ENCODE results near the gene EIF4E1B. TPM values are rescaled to one million over a fixed set of nuclear protein-coding genes. Genes with fewer than 3 reads are reported as not detected.

Gene EIF4E1B
- total RNA-seq, 4 donors from 2014 or later: not detected

DNA sequence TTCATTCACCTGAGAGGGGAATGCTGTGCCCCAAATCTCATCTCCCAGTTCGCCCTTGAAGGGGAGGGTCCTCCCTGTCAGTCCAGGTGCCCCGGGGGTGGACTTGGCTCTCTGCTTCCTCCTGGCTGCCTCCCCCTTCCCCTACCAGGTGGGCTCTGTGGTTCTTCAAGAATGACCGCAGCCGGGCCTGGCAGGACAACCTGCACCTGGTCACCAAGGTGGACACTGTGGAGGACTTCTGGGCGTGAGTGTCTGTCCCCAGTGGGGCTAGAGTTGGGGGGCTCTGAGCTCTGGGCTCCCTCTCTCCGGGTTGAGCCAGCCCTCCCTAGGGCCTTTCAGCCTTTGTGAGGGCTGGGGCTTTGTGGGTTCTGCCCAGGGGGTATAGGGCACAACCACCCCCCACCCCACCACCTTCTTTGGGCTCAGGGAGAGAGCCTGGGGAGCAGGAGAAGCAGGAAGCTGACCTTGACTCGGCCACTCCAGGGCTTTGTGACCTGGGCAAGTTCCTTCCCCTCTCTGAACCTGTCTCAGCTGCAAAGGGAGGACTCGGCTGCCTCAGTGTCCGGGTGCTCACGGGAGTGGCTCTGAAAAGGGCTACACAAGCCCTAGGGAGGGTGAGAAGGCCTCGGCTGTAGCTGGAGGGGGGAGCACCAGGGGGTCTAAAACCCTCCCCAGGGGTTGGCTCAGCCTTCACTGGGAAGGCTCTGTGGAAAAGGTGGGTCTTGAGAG is 13.2 kb downstream of the EIF4E1B start:
- no peak for DNase-seq
- H3K4me1 ChIP-seq: peaks cover 11 to 13% of the 10 kb centered on the region in 2 donors
- intact Hi-C loops (cut with DNase I): loop anchor here (10.0 kb wide), 1 partner anchor 199 kb away; the partner anchor contains the start of gene FAF2
- no peak overlapping the region for H3K4me3 ChIP-seq (replicated peaks in 1 of 3)
- 64 to 69% methylated on average over 7 of the region's 11 CpGs for WGBS, 2 donors
- no peaks in the 10 kb centered on the region for H3K9me3 ChIP-seq
- no peak overlapping the region for H3K27ac ChIP-seq
- no peaks in the 10 kb centered on the region for H3K27me3 ChIP-seq
- TF ChIP-seq POLR2A (IDR thresholded peaks at IDR 0.05) (no peak), CTCF (IDR thresholded peaks at IDR 0.05) (no peak)
- H3K36me3 ChIP-seq: no peaks in the 10 kb centered on the region

DNA sequence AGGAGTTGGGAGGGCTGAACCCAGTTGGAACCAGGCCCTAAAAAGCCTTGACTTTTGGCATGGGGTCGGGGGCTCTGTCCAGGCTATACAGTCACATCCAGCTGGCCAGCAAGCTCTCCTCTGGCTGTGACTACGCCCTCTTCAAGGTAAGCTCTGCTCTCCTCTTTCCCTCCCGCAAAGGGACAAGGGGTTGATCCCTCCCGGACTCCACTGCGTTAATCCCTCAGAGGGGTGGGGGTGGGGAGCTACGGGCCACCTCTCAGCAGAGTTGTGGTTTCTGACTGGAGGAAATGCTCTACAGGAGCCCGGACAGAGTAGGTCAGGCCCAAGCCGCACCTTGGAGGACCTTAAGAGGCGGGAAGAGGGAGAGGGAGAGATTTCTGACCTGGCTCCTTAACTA is 13.8 kb downstream of the EIF4E1B start:
- no peak for TF ChIP-seq CTCF (IDR thresholded peaks at IDR 0.05)
- TF ChIP-seq POLR2A (IDR thresholded peaks at IDR 0.05): no peak
- Histone ChIP-seq H3K9me3 (no peaks in the 10 kb centered on the region), H3K4me3 (replicated peaks in 1 of 3) (no peak overlapping the region), H3K4me1 (peaks cover 12 to 17% of the 10 kb centered on the region in 2 donors), H3K27me3 (no peaks in the 10 kb centered on the region), H3K36me3 (no peaks in the 10 kb centered on the region), H3K27ac (no peak overlapping the region)
- 68% methylated on average over 6 to 9 of the region's 9 CpGs for WGBS, 2 donors
- intact Hi-C loops (cut with DNase I): loop anchor here (10.0 kb wide), 1 partner anchor 199 kb away; the partner anchor contains the start of gene FAF2
- no peak for DNase-seq

- DNase-seq: no peak
- intact Hi-C loops (cut with DNase I): loop anchor here (10.0 kb wide), 1 partner anchor 200 kb away; the partner anchor contains the start of gene FAF2
- TF ChIP-seq CTCF (IDR thresholded peaks at IDR 0.05): no peak
- no peak for TF ChIP-seq POLR2A (IDR thresholded peaks at IDR 0.05)
- no peaks in the 10 kb centered on the region for H3K27me3 ChIP-seq
- H3K9me3 ChIP-seq: no peaks in the 10 kb centered on the region
- no peaks in the 10 kb centered on the region for H3K36me3 ChIP-seq
- 90 to 92% methylated on average over 22 of the region's 22 CpGs for WGBS, 2 donors
- H3K4me1 ChIP-seq: peaks cover 12 to 17% of the 10 kb centered on the region in 2 donors
- H3K4me3 ChIP-seq (replicated peaks in 1 of 3): no peak overlapping the region
- no peak overlapping the region for H3K27ac ChIP-seq
Observed at GRCh38 chr5:176644878-176645670, 14.6 kb downstream of the EIF4E1B start.

- peaks cover 12 to 17% of the 10 kb centered on the region in 2 donors for H3K4me1 ChIP-seq
- H3K4me3 ChIP-seq (replicated peaks in 1 of 3): no peak overlapping the region
- no peaks in the 10 kb centered on the region for H3K9me3 ChIP-seq
- TF ChIP-seq POLR2A (IDR thresholded peaks at IDR 0.05): no peak
- H3K27me3 ChIP-seq: no peaks in the 10 kb centered on the region
- H3K27ac ChIP-seq: peak overlapping the region in 1 of 3 donors; percentile 38
- DNase-seq: no peak
- H3K36me3 ChIP-seq: no peaks in the 10 kb centered on the region
- WGBS, 2 donors: 96 to 97% methylated on average over 7 of the region's 7 CpGs
- intact Hi-C loops (cut with DNase I): loop anchor here (10.0 kb wide), 1 partner anchor 201 kb away; the partner anchor contains the start of gene FAF2
Observed at GRCh38 chr5:176646049-176646706, 15.7 kb downstream of the EIF4E1B start.

- WGBS, 2 donors: 20 to 60% methylated on average over 2 to 11 of the region's 11 CpGs
- Histone ChIP-seq H3K27me3 (no peaks in the 10 kb centered on the region), H3K36me3 (no peaks in the 10 kb centered on the region), H3K4me1 (peaks cover 12 to 17% of the 10 kb centered on the region in 2 donors), H3K4me3 (replicated peaks in 1 of 3) (peak overlapping the region in 1 of 3 donors; percentile 89), H3K9me3 (no peaks in the 10 kb centered on the region), H3K27ac (peak overlapping the region in 2 of 3 donors; percentile 31 to 38)
- TF ChIP-seq POLR2A (IDR thresholded peaks at IDR 0.05): no peak
- no peak for TF ChIP-seq CTCF (IDR thresholded peaks at IDR 0.05)
- no peak for DNase-seq
- intact Hi-C loops (cut with DNase I): loop anchor here (10.0 kb wide), 1 partner anchor 202 kb away; the partner anchor contains the start of gene FAF2
Observed at GRCh38 chr5:176646707-176647029, 16.2 kb downstream of the EIF4E1B start.

Data from thyroid gland (tissue), 4 donors.